SK-N-SH (cell line): ENCODE measurements around the gene SOX10.

Experiments used
- EP300 ChIP-seq, 2 experiments: IDR thresholded peaks; 2 replicates each; pipeline versions ENCODE4 v1.4.0 to v1.6.1; 2012; ENCODE audit warnings: borderline replicate concordance in 1 of 2, low read depth in 1 of 2, low read length in 1 of 2
- FOXM1 ChIP-seq: IDR thresholded peaks from 2 replicates; pipeline ENCODE4 v1.4.0; 2012; ENCODE audit warnings: low read depth, mild to moderate bottlenecking
- NRF1 ChIP-seq: IDR thresholded peaks from 2 replicates; pipeline ENCODE4 v1.6.1; 2012; ENCODE audit warnings: low read depth, mild to moderate bottlenecking, low read length
- POLR2AphosphoS5 ChIP-seq: IDR thresholded peaks from 2 replicates; pipeline ENCODE4 v1.6.1; 2012; ENCODE audit warnings: low read depth, low read length
- SMC3 ChIP-seq: IDR thresholded peaks from 2 replicates; pipeline ENCODE4 v1.6.1; 2012; ENCODE audit warnings: low read depth, low read length, improper control_type of control experiment
- TAF1 ChIP-seq: IDR thresholded peaks from 2 replicates; pipeline ENCODE4 v1.6.1; 2012; ENCODE audit warnings: low read depth, mild to moderate bottlenecking, low read length, moderate library complexity, borderline replicate concordance
- TCF12 ChIP-seq: IDR thresholded peaks from 2 replicates; pipeline ENCODE4 v1.4.0; 2012
- TEAD4 ChIP-seq: IDR thresholded peaks from 2 replicates; pipeline ENCODE4 v1.4.0; 2012; ENCODE audit warnings: mild to moderate bottlenecking, borderline replicate concordance; ENCODE audit not compliant: insufficient read depth
- TF ChIP-seq, protein P1 (sequence below): fragments of 200-600 bp; sonication (generic); IDR thresholded peaks from 2 replicates; pipeline ENCODE4 v1.6.1; 2017; ENCODE audit warnings: antibody characterized with exemption, mild to moderate bottlenecking, moderate library complexity

DNA sequence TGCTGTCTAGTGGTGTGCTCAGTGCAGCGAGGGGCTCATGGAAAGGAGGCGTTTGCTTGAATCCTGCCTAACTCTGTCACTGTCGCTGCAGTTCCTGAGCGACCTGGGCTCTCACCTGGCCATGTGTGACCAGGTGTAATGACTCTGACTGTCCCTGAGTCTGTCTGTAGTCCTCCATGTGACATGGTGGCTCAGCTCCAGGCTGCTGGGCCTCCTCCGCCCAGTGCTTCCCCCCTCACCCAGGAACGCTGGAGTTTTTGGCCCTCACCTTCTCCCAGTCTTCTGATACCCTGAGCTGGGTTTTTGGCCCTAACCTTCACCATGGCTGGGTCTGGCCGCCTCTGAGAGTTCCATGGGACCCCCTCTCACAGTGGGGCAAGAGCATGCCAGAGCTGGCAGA lies 58.0 kb downstream of the SOX10 start:
- TF ChIP-seq POLR2AphosphoS5 (no peak), SMC3 (no peak), TAF1 (no peak), EP300 (IDR thresholded peaks at IDR 0.05; ENCODE audit: borderline replicate concordance in 1 of 2, low read depth in 1 of 2, low read length in 1 of 2) (no peak), TEAD4 (no peak), TCF12 (no peak), FOXM1 (no peak), NRF1 (no peak)
- TF ChIP-seq, protein P1, sequence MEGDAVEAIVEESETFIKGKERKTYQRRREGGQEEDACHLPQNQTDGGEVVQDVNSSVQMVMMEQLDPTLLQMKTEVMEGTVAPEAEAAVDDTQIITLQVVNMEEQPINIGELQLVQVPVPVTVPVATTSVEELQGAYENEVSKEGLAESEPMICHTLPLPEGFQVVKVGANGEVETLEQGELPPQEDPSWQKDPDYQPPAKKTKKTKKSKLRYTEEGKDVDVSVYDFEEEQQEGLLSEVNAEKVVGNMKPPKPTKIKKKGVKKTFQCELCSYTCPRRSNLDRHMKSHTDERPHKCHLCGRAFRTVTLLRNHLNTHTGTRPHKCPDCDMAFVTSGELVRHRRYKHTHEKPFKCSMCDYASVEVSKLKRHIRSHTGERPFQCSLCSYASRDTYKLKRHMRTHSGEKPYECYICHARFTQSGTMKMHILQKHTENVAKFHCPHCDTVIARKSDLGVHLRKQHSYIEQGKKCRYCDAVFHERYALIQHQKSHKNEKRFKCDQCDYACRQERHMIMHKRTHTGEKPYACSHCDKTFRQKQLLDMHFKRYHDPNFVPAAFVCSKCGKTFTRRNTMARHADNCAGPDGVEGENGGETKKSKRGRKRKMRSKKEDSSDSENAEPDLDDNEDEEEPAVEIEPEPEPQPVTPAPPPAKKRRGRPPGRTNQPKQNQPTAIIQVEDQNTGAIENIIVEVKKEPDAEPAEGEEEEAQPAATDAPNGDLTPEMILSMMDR: no peak
